Thyroid gland (tissue), 4 donors: ENCODE data around the gene TUBB.

Experiments used
- POLR2A ChIP-seq, 2 donors: fragments of 450-650 bp; IDR thresholded peaks; one replicate each; pipeline ENCODE4 v1.6.1; 2017; ENCODE audit warnings: antibody characterized with exemption in 2 of 2, mild to moderate bottlenecking in 2 of 2, moderate library complexity in 1 of 2
- TF ChIP-seq, protein P1 (sequence below), 6 experiments: fragments of 200-600 bp in 3 of 6; fragments of 450-650 bp in 3 of 6; sonication (generic) in 3 of 6; IDR thresholded peaks; one replicate each; pipeline ENCODE4 v1.5.1; 2016 to 2019; ENCODE audit warnings: antibody characterized with exemption in 6 of 6, mild to moderate bottlenecking in 2 of 6, inconsistent platforms in 1 of 6, moderate library complexity in 1 of 6

- TF ChIP-seq, protein P1, sequence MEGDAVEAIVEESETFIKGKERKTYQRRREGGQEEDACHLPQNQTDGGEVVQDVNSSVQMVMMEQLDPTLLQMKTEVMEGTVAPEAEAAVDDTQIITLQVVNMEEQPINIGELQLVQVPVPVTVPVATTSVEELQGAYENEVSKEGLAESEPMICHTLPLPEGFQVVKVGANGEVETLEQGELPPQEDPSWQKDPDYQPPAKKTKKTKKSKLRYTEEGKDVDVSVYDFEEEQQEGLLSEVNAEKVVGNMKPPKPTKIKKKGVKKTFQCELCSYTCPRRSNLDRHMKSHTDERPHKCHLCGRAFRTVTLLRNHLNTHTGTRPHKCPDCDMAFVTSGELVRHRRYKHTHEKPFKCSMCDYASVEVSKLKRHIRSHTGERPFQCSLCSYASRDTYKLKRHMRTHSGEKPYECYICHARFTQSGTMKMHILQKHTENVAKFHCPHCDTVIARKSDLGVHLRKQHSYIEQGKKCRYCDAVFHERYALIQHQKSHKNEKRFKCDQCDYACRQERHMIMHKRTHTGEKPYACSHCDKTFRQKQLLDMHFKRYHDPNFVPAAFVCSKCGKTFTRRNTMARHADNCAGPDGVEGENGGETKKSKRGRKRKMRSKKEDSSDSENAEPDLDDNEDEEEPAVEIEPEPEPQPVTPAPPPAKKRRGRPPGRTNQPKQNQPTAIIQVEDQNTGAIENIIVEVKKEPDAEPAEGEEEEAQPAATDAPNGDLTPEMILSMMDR (IDR thresholded peaks at IDR 0.05), result no peak
- TF ChIP-seq POLR2A (IDR thresholded peaks at IDR 0.05), result no peak
Measured at GRCh38 chr6:30683980-30684338, 36.2 kb upstream of the TUBB start.
